Activated naive CD8-positive, alpha-beta T cell treated with anti-CD3 and anti-CD28 coated beads, Interleukin-2, amount 10 ng/mL, durations not matched to agents 7 days and 5 days (primary cell): ENCODE measurements around the gene FREM2. TPM values are rescaled to one million over a fixed set of nuclear protein-coding genes. Genes with fewer than 3 reads are reported as not detected.

Experiments used
- ATAC-seq: fragments of 150-1000 bp; cut with Tn5 transposase; one replicate; pipeline ENCODE4 v1.10.0; 2021; ENCODE audit warnings: low read depth, moderate library complexity
- POLR2A ChIA-PET: fragments of 350-600 bp; sonication (Branson Sonifier 250); formaldehyde crosslinking; loops from one replicate; lab custom pipeline; 2021; ENCODE audit warnings: antibody characterized with exemption; lab: Charles Lee
- DNase-seq: peaks from one replicate; pipeline ENCODE4 v3.0.0; 2021
- H3K27ac Mint-ChIP-seq: one replicate; pipeline ENCODE4 v1.8.0; 2022; ENCODE audit warnings: mild to moderate bottlenecking, mixed read lengths
- H3K27me3 Mint-ChIP-seq: one replicate; pipeline ENCODE4 v1.8.0; 2022; ENCODE audit warnings: mild to moderate bottlenecking, moderate library complexity, mixed read lengths
- H3K36me3 Mint-ChIP-seq: one replicate; pipeline ENCODE4 v1.8.0; 2021; ENCODE audit warnings: mild to moderate bottlenecking, mixed read lengths
- H3K4me1 Mint-ChIP-seq: one replicate; pipeline ENCODE4 v1.8.0; 2021; ENCODE audit warnings: mixed read lengths
- H3K4me3 Mint-ChIP-seq: one replicate; pipeline ENCODE4 v1.8.0; 2022; ENCODE audit warnings: mild to moderate bottlenecking, moderate library complexity, mixed read lengths
- H3K9me3 Mint-ChIP-seq: one replicate; pipeline ENCODE4 v1.8.0; 2021; ENCODE audit warnings: mixed read lengths
- total RNA-seq, 2 experiments: library from RNA; stranded (reverse); gene quantifications; one replicate each; pipeline ENCODE4 v1.2.3, GENCODE V29; 2021

Gene FREM2, protein sequence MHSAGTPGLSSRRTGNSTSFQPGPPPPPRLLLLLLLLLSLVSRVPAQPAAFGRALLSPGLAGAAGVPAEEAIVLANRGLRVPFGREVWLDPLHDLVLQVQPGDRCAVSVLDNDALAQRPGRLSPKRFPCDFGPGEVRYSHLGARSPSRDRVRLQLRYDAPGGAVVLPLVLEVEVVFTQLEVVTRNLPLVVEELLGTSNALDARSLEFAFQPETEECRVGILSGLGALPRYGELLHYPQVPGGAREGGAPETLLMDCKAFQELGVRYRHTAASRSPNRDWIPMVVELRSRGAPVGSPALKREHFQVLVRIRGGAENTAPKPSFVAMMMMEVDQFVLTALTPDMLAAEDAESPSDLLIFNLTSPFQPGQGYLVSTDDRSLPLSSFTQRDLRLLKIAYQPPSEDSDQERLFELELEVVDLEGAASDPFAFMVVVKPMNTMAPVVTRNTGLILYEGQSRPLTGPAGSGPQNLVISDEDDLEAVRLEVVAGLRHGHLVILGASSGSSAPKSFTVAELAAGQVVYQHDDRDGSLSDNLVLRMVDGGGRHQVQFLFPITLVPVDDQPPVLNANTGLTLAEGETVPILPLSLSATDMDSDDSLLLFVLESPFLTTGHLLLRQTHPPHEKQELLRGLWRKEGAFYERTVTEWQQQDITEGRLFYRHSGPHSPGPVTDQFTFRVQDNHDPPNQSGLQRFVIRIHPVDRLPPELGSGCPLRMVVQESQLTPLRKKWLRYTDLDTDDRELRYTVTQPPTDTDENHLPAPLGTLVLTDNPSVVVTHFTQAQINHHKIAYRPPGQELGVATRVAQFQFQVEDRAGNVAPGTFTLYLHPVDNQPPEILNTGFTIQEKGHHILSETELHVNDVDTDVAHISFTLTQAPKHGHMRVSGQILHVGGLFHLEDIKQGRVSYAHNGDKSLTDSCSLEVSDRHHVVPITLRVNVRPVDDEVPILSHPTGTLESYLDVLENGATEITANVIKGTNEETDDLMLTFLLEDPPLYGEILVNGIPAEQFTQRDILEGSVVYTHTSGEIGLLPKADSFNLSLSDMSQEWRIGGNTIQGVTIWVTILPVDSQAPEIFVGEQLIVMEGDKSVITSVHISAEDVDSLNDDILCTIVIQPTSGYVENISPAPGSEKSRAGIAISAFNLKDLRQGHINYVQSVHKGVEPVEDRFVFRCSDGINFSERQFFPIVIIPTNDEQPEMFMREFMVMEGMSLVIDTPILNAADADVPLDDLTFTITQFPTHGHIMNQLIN (N-terminal part only)
- not detected for total RNA-seq

DNA sequence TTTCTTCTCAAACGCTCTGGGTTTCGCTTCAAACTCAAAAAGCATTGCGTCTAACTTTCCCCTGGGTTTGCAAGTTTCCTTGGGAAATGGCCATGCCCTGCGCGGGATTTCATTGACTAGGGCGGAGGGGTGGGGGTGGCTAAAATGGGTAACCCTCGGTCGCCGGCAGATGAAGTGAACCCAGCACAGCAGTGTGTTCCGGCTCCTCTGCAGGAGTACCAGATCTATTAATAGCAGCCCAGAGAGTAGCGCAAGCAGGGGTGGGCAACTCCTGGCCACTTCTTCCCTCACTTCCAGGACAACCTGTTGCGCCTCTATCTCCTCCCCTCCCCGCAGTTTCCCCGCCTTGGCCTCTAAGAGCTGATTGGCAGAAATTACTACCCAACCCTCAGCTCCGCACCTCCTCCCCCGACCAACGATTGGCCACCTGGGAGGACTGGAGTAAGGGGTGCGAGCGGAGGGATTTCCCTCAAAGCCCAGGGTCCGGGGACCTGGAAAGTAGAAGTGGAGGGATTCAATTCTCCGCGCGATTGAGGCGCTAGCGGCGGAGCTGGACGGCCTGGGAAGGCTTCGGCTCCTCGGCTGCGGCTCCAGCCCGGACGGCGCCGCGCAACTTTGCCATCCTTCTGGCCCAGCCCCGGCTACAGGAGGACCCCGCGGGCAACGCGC lies at the start of gene FREM2:
Gene FREM2 (plus strand): TSS at position 501 of the 669 bp plus-strand sequence. CDS start 268 bp downstream, outside the sequence.
- ATAC-seq: no peak
- peaks cover 2% of the 10 kb centered on the region for H3K9me3 Mint-ChIP-seq
- H3K4me3 Mint-ChIP-seq: no peak within 1 kb of the TSS
- no peaks in the 10 kb centered on the region for H3K4me1 Mint-ChIP-seq
- no peak within 1 kb of the TSS for H3K27ac Mint-ChIP-seq
- no peak for DNase-seq
- POLR2A ChIA-PET: no interaction called here
- H3K36me3 Mint-ChIP-seq: no peaks in the 10 kb centered on the region
- H3K27me3 Mint-ChIP-seq: peaks cover 25% of the 10 kb centered on the region

DNA sequence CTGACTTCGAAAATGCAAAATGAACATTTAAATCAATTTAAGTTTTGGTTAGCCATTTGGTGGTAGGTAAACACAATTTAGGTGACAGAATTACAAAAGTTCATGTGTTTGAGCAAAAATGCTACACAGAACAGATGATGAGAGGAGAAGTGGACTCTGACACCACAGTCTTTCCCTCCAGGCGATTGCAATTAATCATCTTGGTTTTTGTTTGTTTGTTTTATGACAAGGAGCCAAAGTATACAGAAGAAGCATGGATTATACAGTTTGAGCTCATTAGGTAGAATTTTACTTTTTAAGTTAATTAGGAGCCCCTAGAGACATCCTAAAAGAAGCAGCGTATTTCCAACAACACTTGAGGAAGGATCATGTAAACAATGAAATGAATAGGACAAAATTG lies 49.3 kb upstream of the FREM2 start:
- no peaks in the 10 kb centered on the region for H3K36me3 Mint-ChIP-seq
- DNase-seq (no peak), ATAC-seq (no peak)
- no peak overlapping the region for H3K4me3 Mint-ChIP-seq
- no peak overlapping the region for H3K27ac Mint-ChIP-seq
- H3K27me3 Mint-ChIP-seq: peaks cover 4% of the 10 kb centered on the region
- POLR2A ChIA-PET: no interaction called here
- H3K9me3 Mint-ChIP-seq: no peaks in the 10 kb centered on the region
- H3K4me1 Mint-ChIP-seq: no peaks in the 10 kb centered on the region

DNA sequence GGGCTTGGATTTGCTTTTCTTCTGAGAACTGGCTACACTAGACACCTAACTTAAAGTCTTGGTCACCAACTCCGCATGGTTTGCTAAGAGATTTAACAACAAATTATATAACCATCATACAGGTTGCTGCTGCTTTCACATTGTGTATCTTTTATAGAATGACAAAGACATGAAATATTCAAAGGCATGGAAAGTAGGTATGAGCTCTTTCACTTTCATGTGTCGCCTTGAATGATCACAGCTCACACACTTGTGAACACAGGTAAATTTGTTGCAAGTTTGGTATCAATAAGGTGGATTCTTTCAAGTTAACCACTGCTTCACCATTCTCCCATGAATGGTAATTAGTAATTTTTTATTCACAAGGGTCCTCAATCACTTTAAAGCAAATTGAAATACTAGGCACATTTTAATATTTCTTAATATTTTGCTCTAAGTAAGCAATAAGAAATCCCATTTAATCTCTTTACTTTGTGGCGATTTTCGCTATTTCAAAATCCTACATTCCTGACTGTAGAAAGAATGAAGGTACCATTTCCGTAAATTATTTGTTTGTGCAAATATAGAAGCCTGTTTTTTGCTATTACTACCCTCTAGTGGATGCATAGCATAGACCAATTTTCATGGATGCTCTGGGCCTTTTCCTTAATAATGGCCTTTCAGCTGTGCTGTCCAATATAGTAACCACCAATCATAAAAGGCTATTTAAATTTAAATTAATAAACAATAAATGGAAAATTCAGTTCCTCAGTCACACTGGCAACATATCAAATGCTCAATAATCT lies 45.5 kb upstream of the FREM2 start:
- Mint-ChIP-seq H3K9me3 (no peaks in the 10 kb centered on the region), H3K4me3 (no peak overlapping the region)
- no peak for ATAC-seq

DNA sequence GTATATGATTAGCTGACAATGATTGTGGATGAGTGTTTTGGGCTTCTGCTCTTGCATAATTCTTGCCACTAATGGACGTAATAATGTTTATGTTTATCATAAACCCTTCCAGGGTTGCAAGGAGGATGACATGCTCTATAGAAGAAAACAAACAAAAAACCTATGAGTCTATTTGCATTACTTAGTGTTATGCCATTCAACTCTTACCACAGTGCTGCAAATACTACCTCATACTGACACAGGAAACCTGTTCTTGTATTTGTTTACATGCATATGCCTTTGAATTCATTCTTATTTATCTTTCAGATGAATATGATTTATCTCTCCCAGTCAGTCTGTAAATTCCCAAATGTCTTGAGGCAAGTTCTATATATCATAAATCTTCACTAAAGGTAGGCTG lies 39.6 kb upstream of the FREM2 start:
- ATAC-seq (no peak), DNase-seq (no peak)
- no peak overlapping the region for H3K4me3 Mint-ChIP-seq
- H3K36me3 Mint-ChIP-seq: no peaks in the 10 kb centered on the region
- no peaks in the 10 kb centered on the region for H3K27me3 Mint-ChIP-seq
- H3K9me3 Mint-ChIP-seq: no peaks in the 10 kb centered on the region
- POLR2A ChIA-PET: no interaction called here
- H3K4me1 Mint-ChIP-seq: no peaks in the 10 kb centered on the region
- no peak overlapping the region for H3K27ac Mint-ChIP-seq

More for the DNA sequence above, 45.5 kb upstream of the FREM2 start:
- POLR2A ChIA-PET: no interaction called here
- Mint-ChIP-seq H3K4me1 (no peaks in the 10 kb centered on the region), H3K27ac (no peak overlapping the region), H3K36me3 (no peaks in the 10 kb centered on the region), H3K27me3 (no peaks in the 10 kb centered on the region)
- DNase-seq: no peak

DNA sequence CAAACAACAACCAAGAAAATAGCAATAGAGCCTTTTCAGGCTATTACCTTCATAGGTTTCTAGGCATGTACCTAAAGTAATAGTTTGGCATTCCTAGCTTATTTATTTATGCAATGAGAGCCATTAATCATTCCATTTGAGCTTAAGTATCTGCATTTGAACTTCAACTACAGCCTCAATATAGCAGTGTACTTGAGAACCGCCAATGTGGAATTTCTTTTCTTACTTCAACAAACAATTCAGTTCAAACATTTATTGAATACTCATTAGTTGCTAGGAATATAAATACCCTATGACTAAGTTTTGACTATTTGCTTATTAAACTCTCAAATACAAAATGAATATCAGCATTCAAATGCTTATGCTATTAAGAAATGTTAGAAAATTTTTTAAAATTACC lies 38.0 kb upstream of the FREM2 start:
- DNase-seq (no peak), ATAC-seq (no peak)
- Mint-ChIP-seq H3K27me3 (no peaks in the 10 kb centered on the region), H3K9me3 (no peaks in the 10 kb centered on the region), H3K4me3 (no peak overlapping the region), H3K36me3 (no peaks in the 10 kb centered on the region), H3K27ac (no peak overlapping the region), H3K4me1 (no peaks in the 10 kb centered on the region)
- POLR2A ChIA-PET: no interaction called here

DNA sequence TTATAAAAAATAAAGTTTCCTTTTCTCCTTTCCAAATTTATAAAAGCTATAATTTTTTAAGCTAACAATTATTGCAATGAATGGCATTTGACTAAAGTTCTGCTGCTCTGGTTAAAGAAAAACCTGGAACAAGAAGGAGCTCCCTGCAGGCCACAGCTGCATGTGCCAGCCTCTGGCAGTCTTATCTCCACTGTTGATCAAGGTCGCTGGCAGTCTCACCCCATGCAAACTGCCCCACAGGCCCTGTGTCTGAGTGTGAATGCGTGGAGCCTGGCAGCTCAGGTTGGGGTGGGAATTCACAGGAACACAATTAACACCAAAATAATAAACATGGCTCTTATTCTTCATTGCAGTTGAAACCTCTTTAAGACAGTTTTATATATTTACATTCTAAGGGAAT lies 30.2 kb upstream of the FREM2 start:
- POLR2A ChIA-PET: no interaction called here
- ATAC-seq (no peak), DNase-seq (no peak)
- H3K4me3 Mint-ChIP-seq: no peak overlapping the region
- H3K27me3 Mint-ChIP-seq: no peaks in the 10 kb centered on the region
- H3K27ac Mint-ChIP-seq: no peak overlapping the region
- no peaks in the 10 kb centered on the region for H3K4me1 Mint-ChIP-seq
- H3K36me3 Mint-ChIP-seq: no peaks in the 10 kb centered on the region
- H3K9me3 Mint-ChIP-seq: no peaks in the 10 kb centered on the region

DNA sequence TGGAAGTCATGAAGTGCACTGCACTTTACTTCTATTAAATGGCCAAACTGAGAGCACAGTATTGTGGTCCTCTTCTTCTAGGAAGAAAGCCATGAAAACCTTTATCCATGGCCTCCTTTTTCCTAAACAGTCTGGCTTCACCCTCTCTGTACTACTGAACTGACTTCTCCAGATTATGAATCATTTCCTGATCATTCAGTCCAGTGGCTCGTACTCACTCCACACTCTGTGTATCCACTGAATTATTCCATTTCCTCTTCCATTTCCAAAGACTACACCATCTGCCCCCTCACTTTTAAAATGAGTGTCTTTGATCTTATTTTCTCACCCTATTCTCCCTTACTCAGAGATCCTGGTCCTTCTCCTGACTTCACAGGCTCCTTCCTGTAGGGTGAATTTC lies 29.7 kb upstream of the FREM2 start:
- Mint-ChIP-seq H3K9me3 (no peaks in the 10 kb centered on the region), H3K4me3 (no peak overlapping the region), H3K36me3 (no peaks in the 10 kb centered on the region), H3K4me1 (no peaks in the 10 kb centered on the region), H3K27ac (no peak overlapping the region), H3K27me3 (no peaks in the 10 kb centered on the region)
- no peak for ATAC-seq
- POLR2A ChIA-PET: no interaction called here
- DNase-seq: no peak

DNA sequence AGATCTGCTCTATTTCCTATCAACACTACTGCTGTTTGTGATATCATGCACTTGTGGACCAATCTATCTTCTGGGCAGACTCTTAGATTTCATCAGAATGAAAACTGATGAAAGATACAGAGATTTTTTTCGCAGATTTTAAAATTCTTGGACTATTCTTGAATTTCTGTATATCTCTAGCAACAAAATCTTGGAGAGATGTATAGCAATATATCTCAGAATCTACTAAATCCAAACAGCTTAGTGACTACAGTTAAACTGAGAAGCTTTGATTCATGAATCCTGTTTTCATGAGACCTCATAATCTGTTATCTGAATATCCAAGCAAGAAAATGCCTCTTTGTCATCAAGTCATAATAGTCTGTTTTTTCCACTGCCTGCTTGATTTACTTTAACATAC lies 28.0 kb upstream of the FREM2 start:
- ATAC-seq: no peak
- H3K4me1 Mint-ChIP-seq: no peaks in the 10 kb centered on the region
- H3K36me3 Mint-ChIP-seq: no peaks in the 10 kb centered on the region

DNA sequence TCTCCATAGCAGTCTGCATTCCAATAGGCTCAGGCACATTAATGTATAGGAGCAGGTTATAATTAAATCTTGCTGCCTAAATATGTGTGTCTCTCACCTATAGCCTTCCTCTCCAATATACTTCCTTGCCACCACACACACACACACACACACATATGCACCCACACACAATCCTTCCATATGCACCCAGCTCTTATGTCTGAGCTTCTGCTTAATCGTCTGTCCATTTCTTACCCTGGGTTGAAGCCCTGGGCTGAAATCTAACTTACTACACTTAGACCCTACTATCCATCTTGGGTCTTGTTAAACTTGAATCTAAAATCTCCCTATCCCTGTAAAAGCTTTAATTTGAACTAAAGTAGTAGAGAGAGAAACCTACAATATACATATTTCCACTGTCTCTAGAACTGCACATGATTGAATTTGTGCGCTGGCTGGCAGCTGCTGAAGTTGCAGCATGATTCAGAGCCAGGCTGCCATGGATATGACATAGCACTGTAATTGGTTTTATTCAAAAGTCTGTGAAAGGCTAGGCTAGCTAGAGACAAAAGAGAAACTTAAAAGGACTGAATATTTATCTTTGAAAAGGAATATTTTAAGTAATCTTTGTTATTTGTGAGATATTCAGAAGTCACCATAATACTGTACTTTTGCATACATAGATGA lies 25.7 kb upstream of the FREM2 start:
- Mint-ChIP-seq H3K36me3 (no peaks in the 10 kb centered on the region), H3K9me3 (no peaks in the 10 kb centered on the region), H3K4me3 (no peak overlapping the region), H3K27me3 (no peaks in the 10 kb centered on the region), H3K4me1 (no peaks in the 10 kb centered on the region), H3K27ac (no peak overlapping the region)
- DNase-seq (no peak), ATAC-seq (no peak)
- POLR2A ChIA-PET: no interaction called here

More for the DNA sequence above, 28.0 kb upstream of the FREM2 start:
- Mint-ChIP-seq H3K9me3 (no peaks in the 10 kb centered on the region), H3K4me3 (no peak overlapping the region), H3K27ac (no peak overlapping the region), H3K27me3 (no peaks in the 10 kb centered on the region)
- DNase-seq: no peak
- POLR2A ChIA-PET: no interaction called here

DNA sequence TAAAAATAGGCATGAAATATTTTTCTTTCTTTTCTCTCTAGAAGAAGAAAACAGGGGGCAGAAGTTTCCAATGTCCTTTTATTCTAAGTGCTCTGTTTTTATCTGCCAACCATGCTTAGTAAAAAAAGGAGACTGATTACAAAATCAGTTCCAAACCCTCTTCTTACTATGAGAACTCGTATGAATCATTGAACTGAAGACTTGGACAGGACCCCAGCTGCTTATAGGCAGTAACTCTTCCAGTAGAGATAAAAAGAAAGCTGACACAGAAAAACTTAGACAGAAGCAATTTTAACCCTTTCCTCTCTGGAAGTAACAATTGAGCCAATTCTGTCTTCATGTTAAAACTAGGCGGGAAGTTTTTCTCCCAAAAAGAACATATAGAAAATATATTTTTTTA lies 24.5 kb upstream of the FREM2 start:
- ATAC-seq (no peak), DNase-seq (no peak)
- Mint-ChIP-seq H3K4me1 (no peaks in the 10 kb centered on the region), H3K9me3 (no peaks in the 10 kb centered on the region), H3K36me3 (no peaks in the 10 kb centered on the region), H3K4me3 (no peak overlapping the region), H3K27ac (no peak overlapping the region), H3K27me3 (no peaks in the 10 kb centered on the region)
- POLR2A ChIA-PET: no interaction called here

DNA sequence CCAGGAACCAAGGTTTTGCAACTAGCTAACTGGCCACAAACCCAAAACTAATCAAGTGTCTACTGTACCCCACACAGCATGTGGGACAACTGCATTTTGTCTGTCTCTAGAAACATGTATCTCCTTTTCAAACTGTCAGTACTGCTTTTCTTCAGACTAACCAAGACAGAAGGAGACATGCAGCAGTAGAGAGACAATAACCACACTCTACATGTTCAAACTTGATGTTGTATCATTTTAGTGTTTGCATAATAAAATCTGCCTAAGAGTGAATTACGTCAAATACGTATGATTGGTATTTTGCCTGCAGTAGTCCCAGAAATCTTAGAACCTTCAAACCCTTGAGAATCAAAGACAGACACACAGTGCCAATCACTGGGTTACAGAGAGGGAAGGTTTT lies 22.0 kb upstream of the FREM2 start:
- Mint-ChIP-seq H3K9me3 (no peaks in the 10 kb centered on the region), H3K27me3 (no peaks in the 10 kb centered on the region), H3K36me3 (no peaks in the 10 kb centered on the region), H3K27ac (no peak overlapping the region), H3K4me1 (no peaks in the 10 kb centered on the region), H3K4me3 (no peak overlapping the region)
- ATAC-seq: no peak
- no peak for DNase-seq
- POLR2A ChIA-PET: no interaction called here

DNA sequence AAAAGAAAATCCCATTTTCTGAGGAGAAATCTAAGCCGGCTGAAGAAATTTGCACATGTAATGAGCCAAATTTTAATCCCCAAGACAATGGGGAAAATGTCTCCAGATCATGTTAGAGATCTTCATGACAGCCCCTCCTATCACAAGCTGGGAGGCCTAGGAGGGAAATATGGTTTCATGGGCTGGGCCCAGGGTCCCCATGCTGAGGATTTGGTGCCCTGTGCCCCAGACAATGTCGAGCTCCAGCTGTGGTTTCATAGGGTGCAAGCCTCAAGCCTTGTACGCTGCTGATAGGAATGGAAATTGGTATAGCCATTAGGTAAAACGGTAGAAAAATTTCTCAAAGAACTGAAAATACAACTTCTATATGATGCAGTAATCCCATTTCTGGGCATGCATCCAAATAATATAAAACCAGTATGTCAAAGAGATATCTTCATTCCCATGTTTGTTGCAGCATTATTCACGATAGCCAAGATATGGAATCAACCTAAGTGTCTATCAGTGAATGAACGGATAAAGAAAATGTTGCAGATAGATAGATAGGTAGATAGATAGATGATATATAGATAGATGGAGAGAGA lies 19.3 kb upstream of the FREM2 start:
- no peak for DNase-seq
- H3K4me1 Mint-ChIP-seq: no peaks in the 10 kb centered on the region
- no peaks in the 10 kb centered on the region for H3K36me3 Mint-ChIP-seq
- no peaks in the 10 kb centered on the region for H3K27me3 Mint-ChIP-seq
- no peak overlapping the region for H3K27ac Mint-ChIP-seq
- no peaks in the 10 kb centered on the region for H3K9me3 Mint-ChIP-seq
- no peak for ATAC-seq
- POLR2A ChIA-PET: no interaction called here
- H3K4me3 Mint-ChIP-seq: no peak overlapping the region
